ENCODE results near the gene NOL6. TPM values are rescaled to one million over a fixed set of nuclear protein-coding genes. Genes with fewer than 3 reads are reported as not detected.

The NOL6 gene
- total and polyA plus RNA-seq, 2 of the 8 experiments (the other 6 are each of a cell fraction or from before 2014, with no cell fraction given) = 44.0 to 55.0 TPM

GRCh38 chr9:33433871-33434270 lies 39.9 kb downstream of the NOL6 start:
- H2BK5ac ChIP-seq (ENCODE audit: low read depth, low read length) = no peak overlapping the region
- no peaks in the 10 kb centered on the region for H3K23me2 ChIP-seq (ENCODE audit: low read depth, low read length)
- no peak overlapping the region for H2AFZ ChIP-seq (ENCODE audit: low read length)
- no peak overlapping the region for H2BK12ac ChIP-seq (ENCODE audit: low read depth, low read length)
- H2BK20ac ChIP-seq (ENCODE audit: low read length) = no peak overlapping the region
- no peak overlapping the region for H3K14ac ChIP-seq (ENCODE audit: insufficient read length)
- H2AK5ac ChIP-seq (ENCODE audit: low read depth, low read length) = no peak overlapping the region
- no peak for FAIRE-seq
- H3K79me1 ChIP-seq (ENCODE audit: low read depth, low read length) = no peaks in the 10 kb centered on the region
- H4K8ac ChIP-seq (ENCODE audit: extremely low read depth, insufficient read depth, low read length) = no peak overlapping the region
- no peak overlapping the region for H2BK120ac ChIP-seq (replicated peaks; ENCODE audit: low read depth, low read length)
- POLR2A ChIA-PET (ENCODE audit: partially characterized antibody) = no interaction called here
- no peak overlapping the region for H3K4me2 ChIP-seq (ENCODE audit: insufficient read depth in 1 of 2, low read depth in 2 of 2, low read length in 2 of 2)
- no peak overlapping the region for H4K91ac ChIP-seq (replicated peaks; ENCODE audit: insufficient read length, low read length)
- no peak overlapping the region for H3K18ac ChIP-seq (ENCODE audit: extremely low read depth, low read length)
- H3K56ac ChIP-seq (replicated peaks; ENCODE audit: insufficient read length, low read depth, low read length) = no peak overlapping the region
- H3K27me3 ChIP-seq (replicated peaks in 1 of 4; ENCODE audit: control insufficient read depth in 3 of 4, extremely low read depth in 1 of 4, insufficient read depth in 3 of 4, low read length in 3 of 4) = no peaks in the 10 kb centered on the region
- no peak overlapping the region for H3K23ac ChIP-seq (ENCODE audit: insufficient read length)
- H3K36me3 ChIP-seq (ENCODE audit: control insufficient read depth in 2 of 4, insufficient read depth in 4 of 4, low read length in 3 of 4) = no peaks in the 10 kb centered on the region
- H2BK15ac ChIP-seq (ENCODE audit: low read length) = no peak overlapping the region; the same call in 1 of the 2 replicates
- H3K79me2 ChIP-seq (ENCODE audit: control insufficient read depth in 1 of 2, insufficient read depth in 2 of 2, low read length in 2 of 2) = no peaks in the 10 kb centered on the region
- H3K4me1 ChIP-seq (replicated peaks in 1 of 4; ENCODE audit: control insufficient read depth in 3 of 4, insufficient read depth in 4 of 4, low read length in 3 of 4) = no peaks in the 10 kb centered on the region; a peak in 1 of 7 replicates
- WGBS, 2 experiments (ENCODE audit: extremely low coverage in 1 of 2, insufficient coverage in 1 of 2, insufficient read length in 1 of 2, insufficient replicate concordance in 2 of 2, low coverage in 1 of 2, low lambda C conversion rate in 2 of 2, missing lambda C conversion rate in 1 of 2) = 89% methylated on average over 8 of the region's 8 CpGs; no CpG with 5 or more reads in 1 of the 2 experiments
- CTCF ChIA-PET (ENCODE audit: partially characterized antibody) = interaction anchor here (0.8 to 6.2 kb wide), 6 partner anchors 19 to 60 kb away, joined by 4 to 45 read pairs (median 12); no protein-coding TSS in a partner anchor
- H4K5ac ChIP-seq (ENCODE audit: insufficient read length, low read depth, low read length) = no peak overlapping the region
- H4K20me1 ChIP-seq (replicated peaks in 1 of 2; ENCODE audit: control insufficient read depth in 1 of 2, insufficient read depth in 2 of 2, low read length in 2 of 2) = no peaks in the 10 kb centered on the region
- H3K4me3 ChIP-seq (ENCODE audit: extremely low read depth in 1 of 4, insufficient read depth in 2 of 4, low read depth in 3 of 4, low read length in 4 of 4) = no peak overlapping the region
- no peak for DNase-seq (ENCODE audit: low read depth in 1 of 2, low spot score in 2 of 2)
- no peak overlapping the region for H3K9ac ChIP-seq (replicated peaks in 1 of 4; ENCODE audit: extremely low read depth in 1 of 4, low read depth in 3 of 4, low read length in 3 of 4)
- no peak overlapping the region for H3K4ac ChIP-seq (replicated peaks; ENCODE audit: insufficient read length, low read depth, low read length)
- no peaks in the 10 kb centered on the region for H3K9me3 ChIP-seq (ENCODE audit: insufficient read depth in 2 of 2, low read depth in 1 of 2, low read length in 1 of 2)
- no peak overlapping the region for H3K27ac ChIP-seq (ENCODE audit: low read depth, low read length)
- TF ChIP-seq JUND (IDR thresholded peaks at IDR 0.05; ENCODE audit: low read length) = no peak
- TF ChIP-seq, protein P1, sequence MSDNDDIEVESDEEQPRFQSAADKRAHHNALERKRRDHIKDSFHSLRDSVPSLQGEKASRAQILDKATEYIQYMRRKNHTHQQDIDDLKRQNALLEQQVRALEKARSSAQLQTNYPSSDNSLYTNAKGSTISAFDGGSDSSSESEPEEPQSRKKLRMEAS (IDR thresholded peaks at IDR 0.05) = no peak
- no peak for TF ChIP-seq RFX5 (IDR thresholded peaks at IDR 0.05; ENCODE audit: borderline replicate concordance, low read depth, low read length)
- TF ChIP-seq TAF1 (IDR thresholded peaks at IDR 0.05; ENCODE audit: low read depth, low read length) = no peak
- no peak for TF ChIP-seq BACH1 (IDR thresholded peaks at IDR 0.05; ENCODE audit: low read length)
- no peak for TF ChIP-seq MAFK (IDR thresholded peaks at IDR 0.05; ENCODE audit: low read depth, low read length)
- no peak for TF ChIP-seq SIRT6 (IDR thresholded peaks at IDR 0.05; ENCODE audit: low read length)
- TF ChIP-seq, protein P2, sequence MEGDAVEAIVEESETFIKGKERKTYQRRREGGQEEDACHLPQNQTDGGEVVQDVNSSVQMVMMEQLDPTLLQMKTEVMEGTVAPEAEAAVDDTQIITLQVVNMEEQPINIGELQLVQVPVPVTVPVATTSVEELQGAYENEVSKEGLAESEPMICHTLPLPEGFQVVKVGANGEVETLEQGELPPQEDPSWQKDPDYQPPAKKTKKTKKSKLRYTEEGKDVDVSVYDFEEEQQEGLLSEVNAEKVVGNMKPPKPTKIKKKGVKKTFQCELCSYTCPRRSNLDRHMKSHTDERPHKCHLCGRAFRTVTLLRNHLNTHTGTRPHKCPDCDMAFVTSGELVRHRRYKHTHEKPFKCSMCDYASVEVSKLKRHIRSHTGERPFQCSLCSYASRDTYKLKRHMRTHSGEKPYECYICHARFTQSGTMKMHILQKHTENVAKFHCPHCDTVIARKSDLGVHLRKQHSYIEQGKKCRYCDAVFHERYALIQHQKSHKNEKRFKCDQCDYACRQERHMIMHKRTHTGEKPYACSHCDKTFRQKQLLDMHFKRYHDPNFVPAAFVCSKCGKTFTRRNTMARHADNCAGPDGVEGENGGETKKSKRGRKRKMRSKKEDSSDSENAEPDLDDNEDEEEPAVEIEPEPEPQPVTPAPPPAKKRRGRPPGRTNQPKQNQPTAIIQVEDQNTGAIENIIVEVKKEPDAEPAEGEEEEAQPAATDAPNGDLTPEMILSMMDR (IDR thresholded peaks at IDR 0.05; ENCODE audit: control extremely low read depth in 1 of 3, insufficient read depth in 1 of 3, low read depth in 1 of 3, low read length in 3 of 3) = no peak
- TF ChIP-seq RBBP5 (IDR thresholded peaks at IDR 0.05; ENCODE audit: borderline replicate concordance, low read depth, low read length) = no peak
- TF ChIP-seq NRF1 (IDR thresholded peaks at IDR 0.05; ENCODE audit: low read depth, low read length) = no peak
- TF ChIP-seq RXRA (IDR thresholded peaks at IDR 0.05; ENCODE audit: insufficient read depth, low read depth, low read length) = no peak
